WERI-Rb-1 (cell line): ENCODE measurements around the gene TFIP11.

Source experiments
- DNase-seq: peaks from one replicate; pipeline ENCODE4 v3.0.0-alpha.2; 2020
- H3K27ac ChIP-seq: fragments of 250-450 bp; sonication (Bioruptor Pico); 2 replicates; pipeline ENCODE4 v1.5.1; 2020; ENCODE audit warnings: mild to moderate bottlenecking, moderate library complexity
- H3K27me3 ChIP-seq: fragments of 250-450 bp; sonication (Bioruptor Pico); 2 replicates; pipeline ENCODE4 v1.5.1; 2021; ENCODE audit warnings: mild to moderate bottlenecking, low read depth, moderate library complexity; ENCODE audit not compliant: insufficient read depth, severe bottlenecking
- H3K36me3 ChIP-seq: fragments of 250-450 bp; sonication (Bioruptor Pico); 2 replicates; pipeline ENCODE4 v1.5.1; 2020; ENCODE audit warnings: mild to moderate bottlenecking, moderate library complexity
- H3K4me3 ChIP-seq: 2 replicates; pipeline ENCODE4 v1.5.1; 2011; ENCODE audit warnings: low read depth, mild to moderate bottlenecking, control low read depth, low read length
- H3K9me3 ChIP-seq: fragments of 250-450 bp; sonication (Bioruptor Pico); 2 replicates; pipeline ENCODE4 v1.5.1; 2021; ENCODE audit warnings: mild to moderate bottlenecking, moderate library complexity; ENCODE audit not compliant: severe bottlenecking
- TF ChIP-seq, protein P1 (sequence below): IDR thresholded peaks from 2 replicates; pipeline ENCODE4 v1.5.1; 2011; ENCODE audit warnings: low read depth, mild to moderate bottlenecking, control low read depth, inconsistent platforms, low read length

Gene TFIP11

GRCh38 chr22:26549902-26550497, 37.7 kb upstream of the TFIP11 start:
- no peak overlapping the region for H3K27ac ChIP-seq
- TF ChIP-seq, protein P1, sequence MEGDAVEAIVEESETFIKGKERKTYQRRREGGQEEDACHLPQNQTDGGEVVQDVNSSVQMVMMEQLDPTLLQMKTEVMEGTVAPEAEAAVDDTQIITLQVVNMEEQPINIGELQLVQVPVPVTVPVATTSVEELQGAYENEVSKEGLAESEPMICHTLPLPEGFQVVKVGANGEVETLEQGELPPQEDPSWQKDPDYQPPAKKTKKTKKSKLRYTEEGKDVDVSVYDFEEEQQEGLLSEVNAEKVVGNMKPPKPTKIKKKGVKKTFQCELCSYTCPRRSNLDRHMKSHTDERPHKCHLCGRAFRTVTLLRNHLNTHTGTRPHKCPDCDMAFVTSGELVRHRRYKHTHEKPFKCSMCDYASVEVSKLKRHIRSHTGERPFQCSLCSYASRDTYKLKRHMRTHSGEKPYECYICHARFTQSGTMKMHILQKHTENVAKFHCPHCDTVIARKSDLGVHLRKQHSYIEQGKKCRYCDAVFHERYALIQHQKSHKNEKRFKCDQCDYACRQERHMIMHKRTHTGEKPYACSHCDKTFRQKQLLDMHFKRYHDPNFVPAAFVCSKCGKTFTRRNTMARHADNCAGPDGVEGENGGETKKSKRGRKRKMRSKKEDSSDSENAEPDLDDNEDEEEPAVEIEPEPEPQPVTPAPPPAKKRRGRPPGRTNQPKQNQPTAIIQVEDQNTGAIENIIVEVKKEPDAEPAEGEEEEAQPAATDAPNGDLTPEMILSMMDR: no peak
- DNase-seq: no peak
- no peak overlapping the region for H3K4me3 ChIP-seq
- no peaks in the 10 kb centered on the region for H3K9me3 ChIP-seq
- no peaks in the 10 kb centered on the region for H3K36me3 ChIP-seq
- no peaks in the 10 kb centered on the region for H3K27me3 ChIP-seq

- H3K27me3 ChIP-seq: no peaks in the 10 kb centered on the region
- no peak for DNase-seq
- H3K4me3 ChIP-seq: no peak overlapping the region
- H3K36me3 ChIP-seq: no peaks in the 10 kb centered on the region
- no peak overlapping the region for H3K27ac ChIP-seq
- TF ChIP-seq, protein P1: no peak
- no peaks in the 10 kb centered on the region for H3K9me3 ChIP-seq
These were observed 36.7 kb upstream of the TFIP11 start for GRCh38 chr22:26548984-26549383.

DNA sequence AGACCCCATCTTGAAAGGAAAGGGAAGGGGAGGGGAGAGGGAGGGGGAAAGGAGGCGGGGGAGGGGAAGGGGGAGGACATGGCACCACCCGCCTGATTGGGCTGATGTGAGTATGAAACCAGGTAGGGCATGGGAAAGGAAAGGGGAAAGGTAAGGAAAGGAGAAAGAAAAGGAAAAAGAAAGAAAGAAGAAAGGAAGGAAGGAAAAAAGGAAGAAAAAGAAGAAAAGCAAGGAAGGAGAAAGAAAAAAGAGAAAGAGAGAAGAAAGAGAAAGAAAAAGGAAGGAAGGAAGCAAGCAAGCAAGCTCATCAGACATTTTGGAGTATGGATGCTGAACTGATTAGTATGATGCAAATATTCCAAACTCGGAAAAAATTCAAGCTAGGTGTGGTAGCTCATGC, 36.0 kb upstream of the TFIP11 start:
- no peak for DNase-seq
- TF ChIP-seq, protein P1: no peak
- H3K9me3 ChIP-seq: no peaks in the 10 kb centered on the region
- no peaks in the 10 kb centered on the region for H3K36me3 ChIP-seq
- no peak overlapping the region for H3K4me3 ChIP-seq
- no peaks in the 10 kb centered on the region for H3K27me3 ChIP-seq
- no peak overlapping the region for H3K27ac ChIP-seq

- no peak for DNase-seq
- H3K27ac ChIP-seq: no peak overlapping the region
- no peaks in the 10 kb centered on the region for H3K27me3 ChIP-seq
- H3K36me3 ChIP-seq: no peaks in the 10 kb centered on the region
- no peaks in the 10 kb centered on the region for H3K9me3 ChIP-seq
- TF ChIP-seq, protein P1: no peak
- H3K4me3 ChIP-seq: no peak overlapping the region
These were observed 35.6 kb upstream of the TFIP11 start for GRCh38 chr22:26547837-26548236.

- DNase-seq: no peak
- no peaks in the 10 kb centered on the region for H3K27me3 ChIP-seq
- H3K36me3 ChIP-seq: no peaks in the 10 kb centered on the region
- H3K27ac ChIP-seq: no peak overlapping the region
- no peaks in the 10 kb centered on the region for H3K9me3 ChIP-seq
- no peak overlapping the region for H3K4me3 ChIP-seq
- TF ChIP-seq, protein P1: no peak
These were observed 35.2 kb upstream of the TFIP11 start for GRCh38 chr22:26547426-26547825.

DNA sequence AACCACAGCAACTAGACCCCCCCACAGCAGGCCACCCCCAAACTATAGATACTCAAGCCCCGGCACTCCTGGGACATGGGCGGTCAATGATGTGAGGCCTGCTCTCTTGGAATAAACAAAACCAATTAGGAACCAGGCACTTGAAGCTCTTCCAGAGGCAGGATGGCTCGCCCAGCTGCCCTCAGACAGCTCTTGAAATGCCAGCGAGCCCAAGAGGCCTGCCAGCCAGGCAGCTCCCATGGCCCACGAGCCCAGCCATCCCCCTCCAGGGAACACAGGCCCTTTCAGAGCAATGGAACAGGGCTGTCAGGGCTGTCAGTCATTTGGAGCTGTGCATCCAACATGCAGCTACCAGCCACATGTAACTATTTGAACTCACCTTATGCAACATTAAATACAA, 34.0 kb upstream of the TFIP11 start:
- no peaks in the 10 kb centered on the region for H3K27me3 ChIP-seq
- no peak overlapping the region for H3K4me3 ChIP-seq
- DNase-seq: no peak
- no peak overlapping the region for H3K27ac ChIP-seq
- TF ChIP-seq, protein P1: no peak
- H3K9me3 ChIP-seq: no peaks in the 10 kb centered on the region
- H3K36me3 ChIP-seq: no peaks in the 10 kb centered on the region
